GM23338 (cell line): ENCODE measurements around the gene ENTR1. TPM values are rescaled to one million over a fixed set of nuclear protein-coding genes. Genes with fewer than 3 reads are reported as not detected.

Experiments used
- ATAC-seq: fragments of 200-7000 bp; cut with Tn5 transposase; 3 replicates; pipeline ENCODE4 v1.9.1; 2020
- DNase-seq: peaks from one replicate; pipeline ENCODE4 v3.0.0-alpha.2; 2015; ENCODE audit warnings: low spot score
- H2AFZ ChIP-seq: fragments of 200-600 bp; sonication (generic); 2 replicates; pipeline ENCODE4 v1.8.0; 2016; ENCODE audit warnings: antibody characterized with exemption, mild to moderate bottlenecking, moderate library complexity
- H3F3A ChIP-seq: fragments of 200-600 bp; sonication (generic); replicated peaks from 2 replicates; pipeline ENCODE4 v1.8.0; 2017; ENCODE audit warnings: antibody characterized with exemption, mixed run types, low read depth
- H3K27ac ChIP-seq: fragments of 200-600 bp; sonication (generic); 2 replicates; pipeline ENCODE4 v1.6.1; 2016; ENCODE audit warnings: low read depth
- H3K27me3 ChIP-seq: fragments of 200-600 bp; sonication (generic); 2 replicates; pipeline ENCODE4 v1.8.0; 2016; ENCODE audit warnings: mild to moderate bottlenecking, mixed run types, moderate library complexity; ENCODE audit not compliant: insufficient read depth
- H3K36me3 ChIP-seq: fragments of 200-600 bp; sonication (generic); 2 replicates; pipeline ENCODE4 v1.8.0; 2016; ENCODE audit warnings: mild to moderate bottlenecking; ENCODE audit not compliant: insufficient read depth
- H3K4me1 ChIP-seq: fragments of 200-600 bp; sonication (generic); 2 replicates; pipeline ENCODE4 v1.8.0; 2016; ENCODE audit warnings: mild to moderate bottlenecking, moderate library complexity; ENCODE audit not compliant: insufficient read depth
- H3K4me2 ChIP-seq: fragments of 200-600 bp; sonication (generic); 2 replicates; pipeline ENCODE4 v1.7.1; 2017; ENCODE audit warnings: mixed run types
- H3K4me3 ChIP-seq: fragments of 200-600 bp; sonication (generic); 2 replicates; pipeline ENCODE4 v1.6.1; 2016; ENCODE audit warnings: mixed run types
- H3K79me2 ChIP-seq: fragments of 200-600 bp; sonication (generic); replicated peaks from 2 replicates; pipeline ENCODE4 v1.8.0; 2017; ENCODE audit warnings: mild to moderate bottlenecking; ENCODE audit not compliant: insufficient read depth
- H3K9me2 ChIP-seq: fragments of 200-600 bp; sonication (generic); 2 replicates; pipeline ENCODE4 v1.8.0; 2017; ENCODE audit not compliant: insufficient read depth
- H4K20me1 ChIP-seq: fragments of 200-600 bp; sonication (generic); replicated peaks from 2 replicates; pipeline ENCODE4 v1.8.0; 2017; ENCODE audit warnings: mild to moderate bottlenecking; ENCODE audit not compliant: insufficient read depth
- H3K27ac Mint-ChIP-seq: 2 replicates; pipeline ENCODE4 v1.8.0; 2020; ENCODE audit warnings: inconsistent platforms, mild to moderate bottlenecking, moderate library complexity, mixed read lengths
- H3K27me3 Mint-ChIP-seq: 3 replicates; pipeline ENCODE4 v1.8.0; 2022; ENCODE audit warnings: low read depth, mild to moderate bottlenecking, moderate library complexity, mixed read lengths, inconsistent platforms; ENCODE audit not compliant: insufficient read depth, poor library complexity
- H3K36me3 Mint-ChIP-seq: 3 replicates; pipeline ENCODE4 v1.8.0; 2021; ENCODE audit warnings: low read depth, mild to moderate bottlenecking, inconsistent platforms, moderate library complexity, mixed read lengths
- H3K4me1 Mint-ChIP-seq: 3 replicates; pipeline ENCODE4 v1.8.0; 2020; ENCODE audit warnings: mild to moderate bottlenecking, inconsistent platforms, mixed read lengths
- H3K4me3 Mint-ChIP-seq: 3 replicates; pipeline ENCODE4 v1.8.0; 2021; ENCODE audit warnings: moderate library complexity, mild to moderate bottlenecking, inconsistent platforms, mixed read lengths
- H3K9me3 Mint-ChIP-seq: 3 replicates; pipeline ENCODE4 v1.8.0; 2020; ENCODE audit warnings: moderate library complexity, mild to moderate bottlenecking, inconsistent platforms, mixed read lengths
- CREB1 ChIP-seq: fragments of 250-450 bp; sonication (Bioruptor Pico); IDR thresholded peaks from 2 replicates; pipeline ENCODE4 v1.5.0; 2020; ENCODE audit warnings: low read depth, mild to moderate bottlenecking, moderate library complexity
- EZH2 ChIP-seq: fragments of 200-600 bp; sonication (generic); IDR thresholded peaks from one replicate; pipeline ENCODE4 v1.8.0; 2017; ENCODE audit warnings: antibody characterized with exemption, mild to moderate bottlenecking, low read depth; ENCODE audit not compliant: unreplicated experiment
- EZH2phosphoT487 ChIP-seq: fragments of 200-600 bp; sonication (generic); IDR thresholded peaks from one replicate; pipeline ENCODE4 v1.8.1; 2018; ENCODE audit warnings: antibody characterized with exemption; ENCODE audit not compliant: unreplicated experiment
- JUNB ChIP-seq: IDR thresholded peaks from one replicate; pipeline ENCODE4 v1.6.1; 2016; ENCODE audit warnings: antibody characterized with exemption; ENCODE audit not compliant: unreplicated experiment
- NANOG ChIP-seq: IDR thresholded peaks from 2 replicates; pipeline ENCODE4 v1.6.1; 2016; ENCODE audit warnings: antibody characterized with exemption, borderline replicate concordance
- POLR2AphosphoS5 ChIP-seq: IDR thresholded peaks from 2 replicates; pipeline ENCODE4 v1.6.1; 2016; ENCODE audit warnings: antibody characterized with exemption, low read depth
- STAT1 ChIP-seq: IDR thresholded peaks from one replicate; pipeline ENCODE4 v1.6.1; 2016; ENCODE audit warnings: antibody characterized with exemption; ENCODE audit not compliant: unreplicated experiment
- ZNF114 ChIP-seq: fragments of 250-450 bp; sonication (Bioruptor Pico); IDR thresholded peaks from 2 replicates; pipeline ENCODE4 v1.5.0; 2020; ENCODE audit warnings: mild to moderate bottlenecking, moderate library complexity
- ZNF331 ChIP-seq: fragments of 250-450 bp; sonication (Bioruptor Pico); IDR thresholded peaks from 2 replicates; pipeline ENCODE4 v1.5.0; 2020; ENCODE audit warnings: low read depth, mild to moderate bottlenecking, moderate library complexity
- polyA plus RNA-seq: library from polyadenylated mRNA; unstranded; fragments of >200 nt; fragmentation: Nextera tagmentation; extraction: Ambion mirVana; gene quantifications from 2 replicates; pipeline ENCODE4 v1.2.1, GENCODE V29; 2016
- total RNA-seq: library from RNA; depleted of rRNA; stranded (reverse); fragments of >200 nt; shearing (Covaris generic); gene quantifications from 2 replicates; pipeline ENCODE4 v1.2.3, GENCODE V29; 2014
- TF ChIP-seq, protein P1 (sequence below): IDR thresholded peaks from 2 replicates; pipeline ENCODE4 v1.6.1; 2016; ENCODE audit warnings: antibody characterized with exemption
- TF ChIP-seq, protein P2 (sequence below): fragments of 250-450 bp; sonication (Bioruptor Pico); IDR thresholded peaks from 2 replicates; pipeline ENCODE4 v1.5.0; 2020; ENCODE audit warnings: mild to moderate bottlenecking, moderate library complexity
- TF ChIP-seq, protein P3 (sequence below), 2 experiments: fragments of 200-600 bp in 1 of 2; sonication (generic) in 1 of 2; conservative IDR thresholded peaks; 2 replicates each; pipeline versions ENCODE4 v1.5.1 to v1.6.1; 2016 to 2017; ENCODE audit warnings: antibody characterized with exemption in 2 of 2, low read depth in 2 of 2, mild to moderate bottlenecking in 2 of 2, moderate library complexity in 1 of 2
- TF ChIP-seq, protein P4 (sequence below): IDR thresholded peaks from one replicate; pipeline ENCODE4 v1.6.1; 2018; ENCODE audit warnings: antibody characterized with exemption; ENCODE audit not compliant: unreplicated experiment

ENTR1 gene
- total and polyA plus RNA-seq, 2 experiments from 2014 or later: 25.6 to 91.9 TPM

DNA sequence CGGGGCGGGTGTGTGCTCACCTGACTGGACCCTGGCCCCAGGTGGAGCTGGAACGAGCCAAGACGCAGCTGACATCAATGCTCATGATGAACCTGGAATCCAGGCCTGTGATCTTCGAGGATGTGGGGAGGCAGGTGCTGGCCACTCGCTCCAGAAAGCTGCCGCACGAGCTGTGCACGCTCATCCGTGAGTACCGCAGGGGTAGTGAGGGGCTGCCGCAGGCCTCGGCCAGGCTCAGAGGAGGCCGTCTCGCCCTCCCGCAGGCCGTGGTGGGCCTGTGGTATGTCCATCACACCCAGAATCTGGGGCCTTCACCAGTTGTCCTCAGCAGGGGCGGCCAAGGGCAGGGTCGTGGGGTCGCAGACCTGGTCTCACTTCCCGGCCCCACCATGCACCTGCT, 11.4 kb upstream of the ENTR1 start:
- Histone ChIP-seq H4K20me1 (peaks cover 4% of the 10 kb centered on the region; the same call in 1 of the 2 replicates), H3K36me3 (peaks cover 9% of the 10 kb centered on the region; the same call in 1 of the 2 replicates), H2AFZ (no peak overlapping the region), H3K4me2 (no peak overlapping the region), H3K4me1 (no peaks in the 10 kb centered on the region), H3K79me2 (no peaks in the 10 kb centered on the region), H3K9me2 (no peaks in the 10 kb centered on the region), H3K4me3 (no peak overlapping the region), H3K27ac (no peak overlapping the region), H3K27me3 (no peaks in the 10 kb centered on the region), H3F3A (0 out of 2 replicates have a peak, but pooled peaks cover 4% of the 10 kb centered on the region)
- H3K4me1 Mint-ChIP-seq: no peaks in the 10 kb centered on the region
- H3K36me3 Mint-ChIP-seq: peaks cover 76% of the 10 kb centered on the region
- peaks cover 4% of the 10 kb centered on the region for H3K27me3 Mint-ChIP-seq
- ATAC-seq (no peak), DNase-seq (no peak)
- TF ChIP-seq EZH2phosphoT487 (no peak), ZNF331 (no peak), STAT1 (no peak), POLR2AphosphoS5 (no peak), JUNB (no peak), NANOG (no peak), ZNF114 (CRISPR knock-in tag) (no peak), EZH2 (no peak), CREB1 (CRISPR knock-in tag) (no peak)
- TF ChIP-seq, protein P1, sequence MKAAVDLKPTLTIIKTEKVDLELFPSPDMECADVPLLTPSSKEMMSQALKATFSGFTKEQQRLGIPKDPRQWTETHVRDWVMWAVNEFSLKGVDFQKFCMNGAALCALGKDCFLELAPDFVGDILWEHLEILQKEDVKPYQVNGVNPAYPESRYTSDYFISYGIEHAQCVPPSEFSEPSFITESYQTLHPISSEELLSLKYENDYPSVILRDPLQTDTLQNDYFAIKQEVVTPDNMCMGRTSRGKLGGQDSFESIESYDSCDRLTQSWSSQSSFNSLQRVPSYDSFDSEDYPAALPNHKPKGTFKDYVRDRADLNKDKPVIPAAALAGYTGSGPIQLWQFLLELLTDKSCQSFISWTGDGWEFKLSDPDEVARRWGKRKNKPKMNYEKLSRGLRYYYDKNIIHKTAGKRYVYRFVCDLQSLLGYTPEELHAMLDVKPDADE: no peak
- TF ChIP-seq, protein P2, sequence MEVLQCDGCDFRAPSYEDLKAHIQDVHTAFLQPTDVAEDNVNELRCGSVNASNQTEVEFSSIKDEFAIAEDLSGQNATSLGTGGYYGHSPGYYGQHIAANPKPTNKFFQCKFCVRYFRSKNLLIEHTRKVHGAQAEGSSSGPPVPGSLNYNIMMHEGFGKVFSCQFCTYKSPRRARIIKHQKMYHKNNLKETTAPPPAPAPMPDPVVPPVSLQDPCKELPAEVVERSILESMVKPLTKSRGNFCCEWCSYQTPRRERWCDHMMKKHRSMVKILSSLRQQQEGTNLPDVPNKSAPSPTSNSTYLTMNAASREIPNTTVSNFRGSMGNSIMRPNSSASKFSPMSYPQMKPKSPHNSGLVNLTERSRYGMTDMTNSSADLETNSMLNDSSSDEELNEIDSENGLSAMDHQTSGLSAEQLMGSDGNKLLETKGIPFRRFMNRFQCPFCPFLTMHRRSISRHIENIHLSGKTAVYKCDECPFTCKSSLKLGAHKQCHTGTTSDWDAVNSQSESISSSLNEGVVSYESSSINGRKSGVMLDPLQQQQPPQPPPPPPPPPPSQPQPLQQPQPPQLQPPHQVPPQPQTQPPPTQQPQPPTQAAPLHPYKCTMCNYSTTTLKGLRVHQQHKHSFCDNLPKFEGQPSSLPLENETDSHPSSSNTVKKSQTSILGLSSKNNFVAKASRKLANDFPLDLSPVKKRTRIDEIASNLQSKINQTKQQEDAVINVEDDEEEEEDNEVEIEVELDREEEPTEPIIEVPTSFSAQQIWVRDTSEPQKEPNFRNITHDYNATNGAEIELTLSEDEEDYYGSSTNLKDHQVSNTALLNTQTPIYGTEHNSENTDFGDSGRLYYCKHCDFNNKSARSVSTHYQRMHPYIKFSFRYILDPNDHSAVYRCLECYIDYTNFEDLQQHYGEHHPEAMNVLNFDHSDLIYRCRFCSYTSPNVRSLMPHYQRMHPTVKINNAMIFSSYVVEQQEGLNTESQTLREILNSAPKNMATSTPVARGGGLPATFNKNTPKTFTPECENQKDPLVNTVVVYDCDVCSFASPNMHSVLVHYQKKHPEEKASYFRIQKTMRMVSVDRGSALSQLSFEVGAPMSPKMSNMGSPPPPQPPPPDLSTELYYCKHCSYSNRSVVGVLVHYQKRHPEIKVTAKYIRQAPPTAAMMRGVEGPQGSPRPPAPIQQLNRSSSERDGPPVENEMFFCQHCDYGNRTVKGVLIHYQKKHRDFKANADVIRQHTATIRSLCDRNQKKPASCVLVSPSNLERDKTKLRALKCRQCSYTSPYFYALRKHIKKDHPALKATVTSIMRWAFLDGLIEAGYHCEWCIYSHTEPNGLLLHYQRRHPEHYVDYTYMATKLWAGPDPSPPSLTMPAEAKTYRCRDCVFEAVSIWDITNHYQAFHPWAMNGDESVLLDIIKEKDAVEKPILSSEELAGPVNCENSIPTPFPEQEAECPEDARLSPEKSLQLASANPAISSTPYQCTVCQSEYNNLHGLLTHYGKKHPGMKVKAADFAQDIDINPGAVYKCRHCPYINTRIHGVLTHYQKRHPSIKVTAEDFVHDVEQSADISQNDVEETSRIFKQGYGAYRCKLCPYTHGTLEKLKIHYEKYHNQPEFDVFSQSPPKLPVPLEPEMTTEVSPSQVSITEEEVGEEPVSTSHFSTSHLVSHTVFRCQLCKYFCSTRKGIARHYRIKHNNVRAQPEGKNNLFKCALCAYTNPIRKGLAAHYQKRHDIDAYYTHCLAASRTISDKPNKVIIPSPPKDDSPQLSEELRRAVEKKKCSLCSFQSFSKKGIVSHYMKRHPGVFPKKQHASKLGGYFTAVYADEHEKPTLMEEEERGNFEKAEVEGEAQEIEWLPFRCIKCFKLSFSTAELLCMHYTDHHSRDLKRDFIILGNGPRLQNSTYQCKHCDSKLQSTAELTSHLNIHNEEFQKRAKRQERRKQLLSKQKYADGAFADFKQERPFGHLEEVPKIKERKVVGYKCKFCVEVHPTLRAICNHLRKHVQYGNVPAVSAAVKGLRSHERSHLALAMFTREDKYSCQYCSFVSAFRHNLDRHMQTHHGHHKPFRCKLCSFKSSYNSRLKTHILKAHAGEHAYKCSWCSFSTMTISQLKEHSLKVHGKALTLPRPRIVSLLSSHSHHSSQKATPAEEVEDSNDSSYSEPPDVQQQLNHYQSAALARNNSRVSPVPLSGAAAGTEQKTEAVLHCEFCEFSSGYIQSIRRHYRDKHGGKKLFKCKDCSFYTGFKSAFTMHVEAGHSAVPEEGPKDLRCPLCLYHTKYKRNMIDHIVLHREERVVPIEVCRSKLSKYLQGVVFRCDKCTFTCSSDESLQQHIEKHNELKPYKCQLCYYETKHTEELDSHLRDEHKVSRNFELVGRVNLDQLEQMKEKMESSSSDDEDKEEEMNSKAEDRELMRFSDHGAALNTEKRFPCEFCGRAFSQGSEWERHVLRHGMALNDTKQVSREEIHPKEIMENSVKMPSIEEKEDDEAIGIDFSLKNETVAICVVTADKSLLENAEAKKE (CRISPR knock-in tag): no peak
- TF ChIP-seq, protein P3, sequence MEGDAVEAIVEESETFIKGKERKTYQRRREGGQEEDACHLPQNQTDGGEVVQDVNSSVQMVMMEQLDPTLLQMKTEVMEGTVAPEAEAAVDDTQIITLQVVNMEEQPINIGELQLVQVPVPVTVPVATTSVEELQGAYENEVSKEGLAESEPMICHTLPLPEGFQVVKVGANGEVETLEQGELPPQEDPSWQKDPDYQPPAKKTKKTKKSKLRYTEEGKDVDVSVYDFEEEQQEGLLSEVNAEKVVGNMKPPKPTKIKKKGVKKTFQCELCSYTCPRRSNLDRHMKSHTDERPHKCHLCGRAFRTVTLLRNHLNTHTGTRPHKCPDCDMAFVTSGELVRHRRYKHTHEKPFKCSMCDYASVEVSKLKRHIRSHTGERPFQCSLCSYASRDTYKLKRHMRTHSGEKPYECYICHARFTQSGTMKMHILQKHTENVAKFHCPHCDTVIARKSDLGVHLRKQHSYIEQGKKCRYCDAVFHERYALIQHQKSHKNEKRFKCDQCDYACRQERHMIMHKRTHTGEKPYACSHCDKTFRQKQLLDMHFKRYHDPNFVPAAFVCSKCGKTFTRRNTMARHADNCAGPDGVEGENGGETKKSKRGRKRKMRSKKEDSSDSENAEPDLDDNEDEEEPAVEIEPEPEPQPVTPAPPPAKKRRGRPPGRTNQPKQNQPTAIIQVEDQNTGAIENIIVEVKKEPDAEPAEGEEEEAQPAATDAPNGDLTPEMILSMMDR (conservative IDR thresholded peaks at IDR 0.05; ENCODE audit: low read depth in 2 of 2): no peak
- TF ChIP-seq, protein P4, sequence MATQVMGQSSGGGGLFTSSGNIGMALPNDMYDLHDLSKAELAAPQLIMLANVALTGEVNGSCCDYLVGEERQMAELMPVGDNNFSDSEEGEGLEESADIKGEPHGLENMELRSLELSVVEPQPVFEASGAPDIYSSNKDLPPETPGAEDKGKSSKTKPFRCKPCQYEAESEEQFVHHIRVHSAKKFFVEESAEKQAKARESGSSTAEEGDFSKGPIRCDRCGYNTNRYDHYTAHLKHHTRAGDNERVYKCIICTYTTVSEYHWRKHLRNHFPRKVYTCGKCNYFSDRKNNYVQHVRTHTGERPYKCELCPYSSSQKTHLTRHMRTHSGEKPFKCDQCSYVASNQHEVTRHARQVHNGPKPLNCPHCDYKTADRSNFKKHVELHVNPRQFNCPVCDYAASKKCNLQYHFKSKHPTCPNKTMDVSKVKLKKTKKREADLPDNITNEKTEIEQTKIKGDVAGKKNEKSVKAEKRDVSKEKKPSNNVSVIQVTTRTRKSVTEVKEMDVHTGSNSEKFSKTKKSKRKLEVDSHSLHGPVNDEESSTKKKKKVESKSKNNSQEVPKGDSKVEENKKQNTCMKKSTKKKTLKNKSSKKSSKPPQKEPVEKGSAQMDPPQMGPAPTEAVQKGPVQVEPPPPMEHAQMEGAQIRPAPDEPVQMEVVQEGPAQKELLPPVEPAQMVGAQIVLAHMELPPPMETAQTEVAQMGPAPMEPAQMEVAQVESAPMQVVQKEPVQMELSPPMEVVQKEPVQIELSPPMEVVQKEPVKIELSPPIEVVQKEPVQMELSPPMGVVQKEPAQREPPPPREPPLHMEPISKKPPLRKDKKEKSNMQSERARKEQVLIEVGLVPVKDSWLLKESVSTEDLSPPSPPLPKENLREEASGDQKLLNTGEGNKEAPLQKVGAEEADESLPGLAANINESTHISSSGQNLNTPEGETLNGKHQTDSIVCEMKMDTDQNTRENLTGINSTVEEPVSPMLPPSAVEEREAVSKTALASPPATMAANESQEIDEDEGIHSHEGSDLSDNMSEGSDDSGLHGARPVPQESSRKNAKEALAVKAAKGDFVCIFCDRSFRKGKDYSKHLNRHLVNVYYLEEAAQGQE: no peak
- no peaks in the 10 kb centered on the region for H3K9me3 Mint-ChIP-seq
- H3K27ac Mint-ChIP-seq: no peak overlapping the region
- no peak overlapping the region for H3K4me3 Mint-ChIP-seq
